Measurements from ENCODE around the gene MYL7. TPM values are rescaled to one million over a fixed set of nuclear protein-coding genes. Genes with fewer than 3 reads are reported as not detected.

MYL7 gene
- total RNA-seq, 1 experiment from 2014 or later = not detected

DNA sequence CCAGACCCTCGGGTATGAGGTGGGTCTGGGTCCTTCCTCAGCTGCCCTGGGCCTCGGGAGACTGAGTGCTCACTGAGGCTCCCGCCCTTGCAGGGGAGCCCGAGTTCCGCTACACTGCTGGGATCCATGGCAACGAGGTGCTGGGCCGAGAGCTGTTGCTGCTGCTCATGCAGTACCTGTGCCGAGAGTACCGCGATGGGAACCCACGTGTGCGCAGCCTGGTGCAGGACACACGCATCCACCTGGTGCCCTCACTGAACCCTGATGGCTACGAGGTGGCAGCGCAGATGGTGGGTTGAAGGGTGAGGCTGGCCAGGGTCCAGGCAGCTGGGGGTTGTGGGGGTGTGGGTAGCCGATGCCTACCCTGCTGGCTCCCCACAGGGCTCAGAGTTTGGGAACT lies 29.4 kb downstream of the MYL7 start:
- H3K9me2 ChIP-seq (ENCODE audit: insufficient read depth) = no peaks in the 10 kb centered on the region
- ChIA-PET POLR2A (no interaction called here), CTCF (no interaction called here), RAD21 (ENCODE audit: low non-redundant PET in 1 of 2, low total read pairs in 2 of 2, uncharacterized antibody in 2 of 2, unreplicated experiment in 2 of 2) (no interaction called here)
- H3K27ac ChIP-seq (ENCODE audit: low read depth, low read length) = no peak overlapping the region
- no peaks in the 10 kb centered on the region for H4K20me1 ChIP-seq (ENCODE audit: insufficient read depth)
- intact Hi-C loops (cut with micrococcal nuclease) = no loop called here
- H2AFZ ChIP-seq (ENCODE audit: low read depth, low read length, poor library complexity, severe bottlenecking) = no peak overlapping the region
- H3K27me3 ChIP-seq (ENCODE audit: insufficient read depth, low read length) = no peaks in the 10 kb centered on the region
- no peak for DNase-seq (ENCODE audit: low read depth, low spot score)
- no peak overlapping the region for H3K4me3 ChIP-seq (replicated peaks in 1 of 2; ENCODE audit: low read depth in 1 of 2, low read length in 2 of 2)
- no peaks in the 10 kb centered on the region for H3K9me3 ChIP-seq (ENCODE audit: control insufficient read depth in 1 of 2, insufficient read depth in 1 of 2, low read depth in 1 of 2, low read length in 2 of 2)
- peaks cover 8 to 10% of the 10 kb centered on the region in 2 experiments; a peak in 3 of 4 replicates for H3K36me3 ChIP-seq (ENCODE audit: control insufficient read depth in 1 of 2, insufficient read depth in 2 of 2, low read length in 2 of 2)
- H3K79me2 ChIP-seq (ENCODE audit: insufficient read depth, low read length) = no peaks in the 10 kb centered on the region
- no peaks in the 10 kb centered on the region for H3K4me1 ChIP-seq (ENCODE audit: control insufficient read depth in 1 of 2, insufficient read depth in 2 of 2, low read length in 2 of 2)
- no TSS peak for BruUV-seq (replicated peaks)
- no peak overlapping the region for H3K9ac ChIP-seq (ENCODE audit: low read length)
- no peak overlapping the region for H3K4me2 ChIP-seq (ENCODE audit: low read length)
- no peak for ATAC-seq
- TF ChIP-seq RAD21 (IDR thresholded peaks at IDR 0.05; ENCODE audit: low read depth) = no peak

DNA sequence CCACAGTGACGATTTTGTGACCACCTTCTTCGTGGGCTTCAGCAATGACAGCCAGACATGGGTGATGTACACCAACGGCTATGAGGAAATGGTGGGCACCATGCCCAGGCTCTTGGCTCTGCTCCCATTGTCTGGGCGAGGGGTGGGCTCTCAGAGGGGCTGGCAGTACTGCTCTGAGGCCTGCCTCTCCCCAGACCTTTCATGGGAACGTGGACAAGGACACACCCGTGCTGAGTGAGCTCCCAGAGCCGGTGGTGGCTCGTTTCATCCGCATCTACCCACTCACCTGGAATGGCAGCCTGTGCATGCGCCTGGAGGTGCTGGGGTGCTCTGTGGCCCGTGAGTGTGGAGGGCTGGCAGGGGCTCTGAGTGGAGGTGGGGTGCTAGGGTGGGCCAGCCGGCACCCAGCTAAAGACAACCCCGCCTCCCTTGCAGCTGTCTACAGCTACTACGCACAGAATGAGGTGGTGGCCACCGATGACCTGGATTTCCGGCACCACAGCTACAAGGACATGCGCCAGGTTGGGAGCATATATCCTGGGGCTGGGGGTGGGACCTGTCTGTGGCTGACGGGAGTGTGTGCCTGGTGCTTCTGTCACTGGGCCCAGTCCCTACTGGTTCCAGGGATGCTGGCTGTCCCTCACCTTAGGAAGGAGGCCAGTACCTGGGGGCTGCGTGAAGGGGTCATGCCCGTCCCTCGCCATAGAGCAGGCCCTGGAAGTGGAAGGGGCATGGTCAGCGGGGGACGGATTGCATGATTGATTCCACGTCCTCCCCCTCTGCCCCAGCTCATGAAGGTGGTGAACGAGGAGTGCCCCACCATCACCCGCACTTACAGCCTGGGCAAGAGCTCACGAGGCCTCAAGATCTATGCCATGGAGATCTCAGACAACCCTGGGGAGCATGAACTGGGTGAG lies 30.2 kb downstream of the MYL7 start:
- Histone ChIP-seq H3K27ac (ENCODE audit: low read depth, low read length) (no peak overlapping the region), H3K9me2 (ENCODE audit: insufficient read depth) (no peaks in the 10 kb centered on the region), H3K27me3 (ENCODE audit: insufficient read depth, low read length) (no peaks in the 10 kb centered on the region), H3K9me3 (ENCODE audit: control insufficient read depth in 1 of 2, insufficient read depth in 1 of 2, low read depth in 1 of 2, low read length in 2 of 2) (no peaks in the 10 kb centered on the region), H3K4me3 (replicated peaks in 1 of 2; ENCODE audit: low read depth in 1 of 2, low read length in 2 of 2) (no peak overlapping the region), H3K4me2 (ENCODE audit: low read length) (no peak overlapping the region), H3K9ac (ENCODE audit: low read length) (no peak overlapping the region), H3K36me3 (ENCODE audit: control insufficient read depth in 1 of 2, insufficient read depth in 2 of 2, low read length in 2 of 2) (peaks cover 4% of the 10 kb centered on the region in 2 experiments; a peak in 1 of 4 replicates), H4K20me1 (ENCODE audit: insufficient read depth) (no peaks in the 10 kb centered on the region), H3K79me2 (ENCODE audit: insufficient read depth, low read length) (no peaks in the 10 kb centered on the region), H3K4me1 (ENCODE audit: control insufficient read depth in 1 of 2, insufficient read depth in 2 of 2, low read length in 2 of 2) (no peaks in the 10 kb centered on the region), H2AFZ (ENCODE audit: low read depth, low read length, poor library complexity, severe bottlenecking) (no peak overlapping the region)
- TF ChIP-seq, protein P1, sequence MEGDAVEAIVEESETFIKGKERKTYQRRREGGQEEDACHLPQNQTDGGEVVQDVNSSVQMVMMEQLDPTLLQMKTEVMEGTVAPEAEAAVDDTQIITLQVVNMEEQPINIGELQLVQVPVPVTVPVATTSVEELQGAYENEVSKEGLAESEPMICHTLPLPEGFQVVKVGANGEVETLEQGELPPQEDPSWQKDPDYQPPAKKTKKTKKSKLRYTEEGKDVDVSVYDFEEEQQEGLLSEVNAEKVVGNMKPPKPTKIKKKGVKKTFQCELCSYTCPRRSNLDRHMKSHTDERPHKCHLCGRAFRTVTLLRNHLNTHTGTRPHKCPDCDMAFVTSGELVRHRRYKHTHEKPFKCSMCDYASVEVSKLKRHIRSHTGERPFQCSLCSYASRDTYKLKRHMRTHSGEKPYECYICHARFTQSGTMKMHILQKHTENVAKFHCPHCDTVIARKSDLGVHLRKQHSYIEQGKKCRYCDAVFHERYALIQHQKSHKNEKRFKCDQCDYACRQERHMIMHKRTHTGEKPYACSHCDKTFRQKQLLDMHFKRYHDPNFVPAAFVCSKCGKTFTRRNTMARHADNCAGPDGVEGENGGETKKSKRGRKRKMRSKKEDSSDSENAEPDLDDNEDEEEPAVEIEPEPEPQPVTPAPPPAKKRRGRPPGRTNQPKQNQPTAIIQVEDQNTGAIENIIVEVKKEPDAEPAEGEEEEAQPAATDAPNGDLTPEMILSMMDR (IDR thresholded peaks at IDR 0.05 in 2 of 3, conservative IDR thresholded peaks at IDR 0.05 in 1 of 3; ENCODE audit: borderline replicate concordance in 1 of 3, insufficient read depth in 1 of 3, low read depth in 2 of 3, low read length in 2 of 3) = no peak
- TF ChIP-seq, protein P2, sequence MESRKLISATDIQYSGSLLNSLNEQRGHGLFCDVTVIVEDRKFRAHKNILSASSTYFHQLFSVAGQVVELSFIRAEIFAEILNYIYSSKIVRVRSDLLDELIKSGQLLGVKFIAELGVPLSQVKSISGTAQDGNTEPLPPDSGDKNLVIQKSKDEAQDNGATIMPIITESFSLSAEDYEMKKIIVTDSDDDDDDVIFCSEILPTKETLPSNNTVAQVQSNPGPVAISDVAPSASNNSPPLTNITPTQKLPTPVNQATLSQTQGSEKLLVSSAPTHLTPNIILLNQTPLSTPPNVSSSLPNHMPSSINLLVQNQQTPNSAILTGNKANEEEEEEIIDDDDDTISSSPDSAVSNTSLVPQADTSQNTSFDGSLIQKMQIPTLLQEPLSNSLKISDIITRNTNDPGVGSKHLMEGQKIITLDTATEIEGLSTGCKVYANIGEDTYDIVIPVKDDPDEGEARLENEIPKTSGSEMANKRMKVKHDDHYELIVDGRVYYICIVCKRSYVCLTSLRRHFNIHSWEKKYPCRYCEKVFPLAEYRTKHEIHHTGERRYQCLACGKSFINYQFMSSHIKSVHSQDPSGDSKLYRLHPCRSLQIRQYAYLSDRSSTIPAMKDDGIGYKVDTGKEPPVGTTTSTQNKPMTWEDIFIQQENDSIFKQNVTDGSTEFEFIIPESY (IDR thresholded peaks at IDR 0.05; ENCODE audit: extremely low read depth, insufficient replicate concordance, low read length) = no peak
- TF ChIP-seq JUND (IDR thresholded peaks at IDR 0.05) (no peak), POLR2A (IDR thresholded peaks at IDR 0.05; ENCODE audit: borderline replicate concordance, extremely low read depth, insufficient read depth, insufficient read length) (no peak), ELF1 (IDR thresholded peaks at IDR 0.05; ENCODE audit: borderline replicate concordance, low read depth) (no peak), CBX3 (IDR thresholded peaks at IDR 0.05; ENCODE audit: low read depth) (no peak), EZH2phosphoT487 (IDR thresholded peaks at IDR 0.05; ENCODE audit: borderline replicate concordance) (no peak), EZH2 (IDR thresholded peaks at IDR 0.05) (no peak), EGR1 (IDR thresholded peaks at IDR 0.05; ENCODE audit: low read depth) (no peak), FOSL1 (IDR thresholded peaks at IDR 0.05; ENCODE audit: low read depth) (no peak)
- BruUV-seq (replicated peaks) = no TSS peak
- POLR2A ChIA-PET = no interaction called here
- RAD21 ChIA-PET (ENCODE audit: low non-redundant PET in 1 of 2, low total read pairs in 2 of 2, uncharacterized antibody in 2 of 2, unreplicated experiment in 2 of 2) = no interaction called here
- DNase-seq (ENCODE audit: low read depth, low spot score) = no peak
- ATAC-seq = no peak
- CTCF ChIA-PET = no interaction called here
- intact Hi-C loops (cut with micrococcal nuclease) = no loop called here

Data from HCT116 (cell line).